Measurements from ENCODE around the gene UBXN2A.

DNA sequence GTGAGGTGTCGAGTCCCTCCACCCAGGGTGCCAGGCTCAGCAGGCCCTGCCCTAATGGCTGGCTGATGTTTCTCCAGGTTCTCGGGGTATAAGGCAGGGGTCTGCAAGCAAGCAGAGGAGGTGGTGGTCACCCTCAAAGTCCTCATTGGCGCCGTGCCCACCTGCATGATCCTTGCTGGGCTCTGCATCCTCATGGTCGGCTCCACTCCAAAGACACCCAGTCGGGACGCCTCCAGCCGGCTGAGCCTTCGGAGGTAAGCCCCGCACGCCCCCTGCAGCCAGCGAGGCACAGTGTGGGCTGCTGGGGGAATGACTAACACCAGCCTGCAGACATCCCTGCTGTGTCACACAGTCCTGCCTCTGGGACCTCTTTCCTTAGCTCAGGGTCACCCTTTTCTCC, 83.8 kb downstream of the UBXN2A start:
- TF ChIP-seq, protein P1, sequence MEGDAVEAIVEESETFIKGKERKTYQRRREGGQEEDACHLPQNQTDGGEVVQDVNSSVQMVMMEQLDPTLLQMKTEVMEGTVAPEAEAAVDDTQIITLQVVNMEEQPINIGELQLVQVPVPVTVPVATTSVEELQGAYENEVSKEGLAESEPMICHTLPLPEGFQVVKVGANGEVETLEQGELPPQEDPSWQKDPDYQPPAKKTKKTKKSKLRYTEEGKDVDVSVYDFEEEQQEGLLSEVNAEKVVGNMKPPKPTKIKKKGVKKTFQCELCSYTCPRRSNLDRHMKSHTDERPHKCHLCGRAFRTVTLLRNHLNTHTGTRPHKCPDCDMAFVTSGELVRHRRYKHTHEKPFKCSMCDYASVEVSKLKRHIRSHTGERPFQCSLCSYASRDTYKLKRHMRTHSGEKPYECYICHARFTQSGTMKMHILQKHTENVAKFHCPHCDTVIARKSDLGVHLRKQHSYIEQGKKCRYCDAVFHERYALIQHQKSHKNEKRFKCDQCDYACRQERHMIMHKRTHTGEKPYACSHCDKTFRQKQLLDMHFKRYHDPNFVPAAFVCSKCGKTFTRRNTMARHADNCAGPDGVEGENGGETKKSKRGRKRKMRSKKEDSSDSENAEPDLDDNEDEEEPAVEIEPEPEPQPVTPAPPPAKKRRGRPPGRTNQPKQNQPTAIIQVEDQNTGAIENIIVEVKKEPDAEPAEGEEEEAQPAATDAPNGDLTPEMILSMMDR (IDR thresholded peaks at IDR 0.05): no peak
- no peak for TF ChIP-seq POLR2A (IDR thresholded peaks at IDR 0.05)
